HG03175 (cell line): ENCODE data around the gene OSBPL6.
"Not testable (repeated sequence)": the region's sequence is repeated elsewhere in the genome, so short reads cannot be mapped to it uniquely, and the experiment has no call there.

Source experiments
- ATAC-seq: cut with Tn5 transposase; IDR thresholded peaks from one replicate; pipeline ENCODE4 v1.9.1; 2021; ENCODE audit warnings: mild to moderate bottlenecking, moderate library complexity; ENCODE audit not compliant: unreplicated experiment

The OSBPL6 gene

DNA sequence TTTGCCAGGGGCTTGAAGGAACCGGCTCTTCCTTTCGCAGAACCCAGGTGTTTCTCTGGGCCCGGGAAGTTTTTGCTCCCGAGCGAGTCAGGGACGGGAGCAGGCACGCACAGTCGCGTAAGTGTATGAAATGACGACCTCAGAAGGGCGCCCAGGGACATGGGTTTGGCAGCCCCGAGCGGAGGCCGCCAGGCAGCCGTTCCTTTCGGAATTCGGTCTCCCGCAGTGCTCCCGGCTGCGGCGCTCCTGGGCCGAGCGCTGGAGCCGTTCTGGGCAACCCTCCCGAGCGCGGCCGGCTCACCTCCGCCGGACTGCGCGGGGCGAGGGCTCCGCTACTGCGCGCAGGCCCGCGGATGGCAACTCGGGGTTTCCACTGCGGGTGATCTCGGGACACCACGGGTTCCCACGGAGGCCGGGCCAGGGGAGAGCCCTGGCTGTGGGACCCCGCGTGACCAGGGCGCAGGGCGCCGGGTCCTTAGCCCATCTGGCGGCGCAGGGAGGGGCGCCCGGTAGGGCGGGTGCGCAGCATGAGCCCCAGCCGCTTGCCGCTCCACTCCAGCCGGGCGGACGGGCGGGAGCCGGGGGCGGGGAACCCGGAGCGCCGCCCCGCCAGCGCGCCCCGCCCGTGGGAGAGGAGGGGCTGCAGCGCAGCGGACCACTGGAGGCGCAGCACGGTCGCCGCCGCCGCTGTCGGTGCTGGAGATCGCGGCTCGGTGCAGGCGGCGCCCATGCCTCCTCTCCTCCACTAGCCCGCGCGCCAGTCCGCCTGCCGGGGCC is at the start of gene OSBPL6:
TSS of gene OSBPL6 (plus strand) at position 690 of the 777 bp plus-strand sequence. CDS start 111,673 bp downstream, outside the sequence.
- ATAC-seq = peak; percentile 91

DNA sequence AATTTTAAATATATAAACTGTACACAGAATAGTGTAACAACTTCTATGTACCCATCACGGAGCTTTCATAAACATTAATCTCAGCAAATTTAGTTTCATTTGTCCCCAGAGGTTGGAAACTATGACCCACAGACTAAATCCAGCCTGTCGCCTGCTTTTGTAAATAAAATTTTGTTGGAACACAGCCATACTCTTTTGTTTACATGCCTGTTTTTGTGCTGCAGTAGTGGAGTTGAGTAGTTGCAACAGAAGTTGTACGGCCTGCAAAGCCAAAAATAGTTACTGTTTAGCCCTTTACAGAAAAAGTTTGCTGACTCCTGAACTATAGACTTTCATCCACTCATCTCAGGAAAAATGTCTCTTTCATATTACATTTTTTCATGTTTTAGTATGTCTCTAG is 42.3 kb upstream of the OSBPL6 start:
- no peak for ATAC-seq

DNA sequence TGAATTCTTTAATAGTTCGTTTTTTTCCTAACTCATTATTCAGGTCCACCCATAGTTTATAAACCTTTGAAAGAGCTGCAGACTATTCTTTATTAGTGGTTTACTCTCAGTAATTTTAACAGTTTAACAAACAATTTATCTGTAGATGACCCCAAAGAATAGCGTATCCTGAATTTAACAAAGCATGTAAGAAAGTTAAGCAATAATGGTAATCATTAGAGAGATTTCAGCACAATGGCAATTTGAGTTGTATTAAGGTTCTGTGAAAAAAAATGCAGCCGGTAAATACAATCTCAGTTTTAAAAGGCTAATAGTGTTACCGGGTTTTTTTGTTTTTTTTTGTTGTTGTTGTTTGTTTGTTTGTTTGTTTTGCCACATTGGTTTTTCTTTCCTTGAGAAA is 41.8 kb upstream of the OSBPL6 start:
- no peak for ATAC-seq

GRCh38 chr2:178152977-178153376 is 41.3 kb upstream of the OSBPL6 start:
- no peak for ATAC-seq

DNA sequence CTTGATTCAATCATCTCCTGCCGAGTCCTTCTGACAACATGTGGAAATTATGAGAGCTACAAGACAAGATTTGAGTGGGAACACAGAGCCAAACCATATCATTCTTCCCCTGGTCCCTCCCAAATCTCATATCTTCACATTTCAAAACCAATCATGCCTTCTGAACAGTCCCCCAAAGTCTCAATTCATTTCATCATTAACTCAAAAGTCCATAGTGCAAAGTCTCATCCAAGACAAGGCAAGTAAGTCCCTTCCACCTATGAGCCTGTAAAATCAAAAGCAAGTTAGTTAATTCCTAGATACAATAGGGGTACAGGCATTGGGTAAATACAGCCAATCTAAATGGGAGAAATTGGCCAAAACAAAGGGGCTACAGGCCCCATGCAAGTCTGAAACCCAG is 40.4 kb upstream of the OSBPL6 start:
- not testable (repeated sequence) for ATAC-seq

- ATAC-seq = no peak
Observed at GRCh38 chr2:178155524-178155923, 38.8 kb upstream of the OSBPL6 start.

DNA sequence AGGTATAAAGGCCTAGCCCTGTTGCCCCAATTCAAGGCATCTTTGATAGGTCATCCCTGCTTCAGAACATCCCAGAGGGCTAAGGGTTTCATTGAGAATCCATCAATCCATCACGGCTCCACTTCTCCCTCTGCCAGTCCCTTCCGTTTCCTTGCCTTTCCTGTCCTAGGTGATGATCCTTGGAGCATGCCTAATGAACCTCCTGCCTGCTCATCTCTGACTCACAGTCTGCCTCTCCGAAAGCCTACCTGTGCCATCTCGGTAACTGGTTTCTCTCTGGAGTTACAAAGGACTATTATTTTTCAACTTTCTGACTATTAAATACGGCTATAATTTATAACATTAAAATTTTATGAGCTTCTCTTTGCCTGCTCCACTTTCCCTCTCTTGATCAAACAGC is 36.7 kb upstream of the OSBPL6 start:
- no peak for ATAC-seq

GRCh38 chr2:178159966-178160365 is 34.3 kb upstream of the OSBPL6 start:
- no peak for ATAC-seq

- ATAC-seq = no peak
Observed at GRCh38 chr2:178160601-178161000, 33.7 kb upstream of the OSBPL6 start.

GRCh38 chr2:178163395-178163794 is 30.9 kb upstream of the OSBPL6 start:
- ATAC-seq = no peak

DNA sequence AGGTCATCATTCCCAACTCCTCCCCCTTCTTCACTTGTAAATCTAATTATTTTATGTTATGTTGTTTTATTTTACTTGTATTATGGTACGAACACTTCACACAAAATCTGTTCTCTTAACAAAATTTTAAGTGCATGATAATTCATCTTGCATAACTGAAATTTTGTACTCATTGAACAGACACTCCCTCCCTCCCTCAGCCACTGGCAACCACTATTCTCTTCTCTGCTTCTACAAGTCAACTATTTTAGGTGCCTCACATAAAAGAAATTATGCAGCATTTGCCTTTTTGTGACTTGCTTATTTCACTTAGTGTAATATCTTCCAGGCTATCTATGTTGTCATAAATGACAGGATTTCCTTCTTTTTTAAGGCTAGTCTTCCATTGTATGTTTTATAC is 30.4 kb upstream of the OSBPL6 start:
- no peak for ATAC-seq

- no peak for ATAC-seq
Observed at GRCh38 chr2:178173657-178174056, 20.7 kb upstream of the OSBPL6 start.

DNA sequence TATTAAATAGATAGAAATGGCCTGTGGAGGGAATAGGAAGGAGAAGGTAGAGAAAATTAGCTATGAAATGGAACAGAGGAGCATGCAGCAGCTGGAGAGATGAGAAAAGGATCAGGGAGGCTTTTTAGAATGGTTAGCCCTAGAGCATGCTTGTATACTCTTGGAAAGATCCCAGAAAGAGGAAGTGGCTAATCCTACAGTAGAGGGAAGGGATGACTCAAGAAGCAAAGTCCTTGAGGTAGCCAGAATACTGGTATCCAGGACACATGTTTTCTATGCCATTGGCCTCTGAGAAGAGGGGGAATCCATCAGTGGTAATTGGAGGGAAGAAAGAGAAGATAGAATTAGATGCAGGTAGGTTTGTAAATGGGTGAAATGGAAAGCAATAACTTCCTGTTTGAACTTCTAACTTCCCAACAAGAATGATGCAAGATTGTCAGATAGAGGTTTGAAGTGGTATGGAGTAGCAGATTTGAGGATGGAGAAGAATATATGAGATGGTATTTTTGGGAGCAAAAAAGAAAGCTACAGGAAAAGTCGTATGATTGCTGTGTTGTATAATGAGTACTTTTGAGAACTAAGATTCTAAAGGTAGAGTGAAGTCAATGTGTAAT is 17.1 kb upstream of the OSBPL6 start:
- ATAC-seq = no peak

DNA sequence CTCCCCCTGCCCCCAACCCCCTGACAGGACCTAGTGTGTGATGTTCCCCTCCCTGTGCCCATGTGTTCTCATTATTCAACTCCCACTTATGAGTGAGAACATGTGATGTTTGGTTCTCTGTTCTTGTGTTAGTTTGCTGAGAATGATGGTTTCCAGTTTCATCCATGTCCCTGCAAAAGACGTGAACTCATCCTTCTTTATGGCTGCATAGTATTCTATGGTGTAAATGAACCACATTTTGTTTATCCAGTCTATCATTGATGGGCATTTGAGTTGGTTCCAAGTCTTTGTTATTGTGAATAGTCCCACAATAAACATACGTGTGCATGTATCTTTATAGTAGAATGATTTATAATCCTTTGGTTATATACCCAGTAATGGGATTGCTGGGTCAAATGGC is 13.7 kb upstream of the OSBPL6 start:
- not testable (repeated sequence) for ATAC-seq

DNA sequence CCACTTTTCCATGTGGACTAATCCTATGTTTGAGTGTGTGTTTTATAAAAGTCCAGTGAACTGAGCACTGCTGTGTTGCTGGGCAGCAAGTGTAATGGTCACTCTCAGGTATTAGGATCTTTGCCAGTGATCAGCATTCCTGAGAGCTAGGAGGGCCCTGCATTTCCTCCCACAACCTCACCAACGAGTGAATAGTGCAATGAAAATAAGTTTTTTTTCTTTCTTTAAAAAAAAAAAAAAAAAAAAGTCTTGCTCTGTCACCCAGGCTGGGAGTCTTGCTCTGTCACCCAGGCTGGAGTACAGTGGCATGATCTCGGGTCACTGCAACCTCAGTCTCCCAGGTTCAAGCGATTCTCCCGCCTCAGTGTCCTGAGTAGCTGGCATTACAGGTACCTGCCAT is 6.5 kb upstream of the OSBPL6 start:
- no peak for ATAC-seq

DNA sequence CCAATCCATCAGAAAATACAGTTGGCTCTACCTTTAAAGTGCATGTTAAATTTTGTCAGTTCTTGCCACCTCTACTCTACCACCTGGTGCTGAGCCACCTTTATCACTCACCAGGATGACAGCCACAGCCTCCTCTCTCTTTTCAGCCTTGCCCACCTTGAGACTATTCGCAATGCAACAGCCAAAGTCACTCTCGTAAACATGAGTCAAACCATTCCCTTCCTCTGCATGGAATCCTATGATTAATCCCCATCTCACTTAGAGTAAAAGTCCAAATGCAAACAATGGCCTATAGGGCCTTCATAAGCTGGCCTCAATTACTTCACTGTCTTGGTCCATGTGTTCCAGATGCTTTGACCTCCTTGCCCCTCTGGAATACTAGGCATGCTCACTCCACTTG is 5.8 kb upstream of the OSBPL6 start:
- ATAC-seq = no peak

- no peak for ATAC-seq
Observed at GRCh38 chr2:178191004-178191508, 3.3 kb upstream of the OSBPL6 start.

- ATAC-seq = no peak
Observed at GRCh38 chr2:178191511-178191910, 2.8 kb upstream of the OSBPL6 start.

DNA sequence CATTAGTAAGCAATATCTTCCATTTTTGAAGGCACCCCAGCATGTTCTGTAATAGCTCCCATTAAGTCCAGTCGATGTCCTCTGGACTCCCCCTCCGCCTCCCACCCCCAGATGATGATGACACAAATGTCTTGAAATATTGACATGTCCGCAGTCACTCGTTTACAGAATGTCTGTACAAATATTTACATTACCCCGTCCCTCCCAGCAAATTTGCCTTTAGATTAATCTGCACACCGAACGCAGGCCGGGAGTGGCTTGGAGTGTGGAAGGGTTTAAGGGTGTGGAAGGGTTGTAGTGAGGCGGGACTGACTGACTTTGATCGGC is 853 bp upstream of the OSBPL6 start:
- ATAC-seq = no peak

DNA sequence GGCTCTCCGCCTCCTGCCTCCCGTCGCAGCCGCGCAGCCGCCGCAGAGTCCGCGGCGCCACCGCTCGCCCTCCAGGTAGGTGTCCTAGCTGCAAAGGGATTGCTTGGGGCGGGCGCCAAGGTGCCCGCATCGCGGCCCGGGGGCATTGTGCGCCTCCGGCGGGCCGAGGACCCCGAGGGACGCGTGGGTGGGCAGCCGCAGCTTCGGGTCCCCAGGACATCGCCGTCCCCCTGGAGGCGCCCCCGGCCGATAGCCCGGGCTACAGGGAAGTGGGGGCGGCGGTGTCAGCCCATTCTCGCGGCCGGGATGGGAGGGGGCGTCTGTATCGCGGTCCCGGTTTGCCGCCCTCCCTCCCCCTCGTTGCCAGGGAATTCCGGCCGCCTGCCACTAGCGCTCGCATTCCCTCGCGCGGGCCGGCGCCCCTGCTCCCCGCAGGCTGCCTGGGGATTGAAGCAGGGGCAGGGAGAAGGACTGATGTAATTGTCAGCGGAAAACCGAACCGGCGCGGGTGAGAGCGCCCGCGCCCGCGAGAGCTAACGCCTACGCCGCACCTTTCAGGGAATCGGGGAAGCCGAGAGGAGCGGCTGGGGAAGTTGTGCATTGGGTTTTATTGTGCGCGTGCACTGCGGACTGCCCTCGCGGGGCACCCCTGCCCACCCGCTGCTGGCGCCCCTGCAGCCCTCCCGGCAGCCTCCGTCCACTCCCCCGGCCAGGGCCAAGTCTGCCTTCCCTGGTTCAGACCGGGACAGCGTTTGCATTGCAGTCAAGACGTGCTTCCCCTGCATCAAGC is 483 bp downstream of the OSBPL6 start:
- no peak for ATAC-seq

DNA sequence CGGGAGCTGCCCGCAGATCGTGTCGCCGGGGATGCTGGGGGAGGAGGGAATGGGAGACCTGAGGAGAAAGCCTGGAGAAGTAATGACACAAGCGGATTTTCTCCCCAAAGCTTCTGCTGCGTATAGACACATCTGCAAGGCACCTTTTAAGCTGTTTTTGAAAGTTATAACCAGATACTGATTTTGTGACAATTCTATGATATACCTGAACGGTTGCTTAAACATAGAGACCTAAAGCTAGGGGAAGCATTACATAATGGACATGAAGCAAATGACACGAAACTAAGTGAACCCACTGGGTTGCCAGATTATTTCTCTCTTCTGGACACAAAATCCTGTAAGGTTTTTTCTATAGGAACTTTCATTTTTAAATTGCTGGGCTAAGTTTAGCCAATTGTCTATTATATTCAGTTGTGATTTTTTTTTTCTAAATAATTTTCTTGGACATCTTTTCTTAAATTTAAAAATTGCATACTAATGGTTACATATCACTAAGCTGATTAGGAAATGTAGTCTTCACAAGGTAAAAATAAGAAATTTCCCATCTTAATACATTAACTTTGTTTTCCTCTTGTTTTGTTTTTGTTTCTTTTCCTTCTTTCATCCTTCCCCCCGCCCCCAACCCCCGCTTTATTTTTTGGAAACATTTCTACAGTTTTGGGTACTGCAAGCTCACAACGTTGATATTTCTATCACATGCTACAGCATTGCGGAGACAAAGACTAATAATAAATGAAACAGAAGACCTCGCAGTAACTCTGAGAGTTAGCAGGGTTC is 1.3 kb downstream of the OSBPL6 start:
- ATAC-seq = no peak
